ENCODE measurements around the gene P3H2. TPM values are rescaled to one million over a fixed set of nuclear protein-coding genes. Genes with fewer than 3 reads are reported as not detected.

Gene P3H2
- total and polyA plus RNA-seq, 2 donors (not counting 1 experiment from before 2014, with no cell fraction given) = 20.5 to 21.6 TPM

GRCh38 chr3:189954733-189955665 lies 165.7 kb downstream of the P3H2 start:
- H3K9me3 ChIP-seq (ENCODE audit: control insufficient read depth, insufficient read depth, low read depth, low read length) = no peaks in the 10 kb centered on the region

GRCh38 chr3:189953551-189953950 lies 167.1 kb downstream of the P3H2 start:
- H3K27ac ChIP-seq (ENCODE audit: insufficient read depth, low read length) = no peak overlapping the region
- no peaks in the 10 kb centered on the region for H3K27me3 ChIP-seq (ENCODE audit: control insufficient read depth, insufficient read depth, low read length)
- no peaks in the 10 kb centered on the region for H3K4me1 ChIP-seq (ENCODE audit: control insufficient read depth, extremely low read depth, insufficient read depth, low read length)
- H3K36me3 ChIP-seq (ENCODE audit: control insufficient read depth, insufficient read depth, low read length) = no peaks in the 10 kb centered on the region
- no peak for TF ChIP-seq EZH2 (IDR thresholded peaks at IDR 0.05; ENCODE audit: low read length, missing control alignments)
- TF ChIP-seq CTCF (conservative IDR thresholded peaks at IDR 0.05 in 1 of 2, IDR thresholded peaks at IDR 0.05 in 1 of 2; ENCODE audit: low read depth in 1 of 2, low read length in 2 of 2) = no peak
- H4K20me1 ChIP-seq (ENCODE audit: control insufficient read depth, extremely low read depth, insufficient read depth, low read length) = no peaks in the 10 kb centered on the region
- no peak overlapping the region for H3K4me3 ChIP-seq (replicated peaks in 1 of 4; ENCODE audit: control extremely low read depth in 1 of 4, insufficient read depth in 1 of 4, low read depth in 3 of 4, low read length in 4 of 4)
- peak; percentile 29 to 92 for DNase-seq (ENCODE audit: low read depth in 2 of 2)
- H3K9ac ChIP-seq (ENCODE audit: insufficient read depth, low read length) = no peak overlapping the region
- no peak overlapping the region for H2AFZ ChIP-seq (ENCODE audit: low read length)
- no peak overlapping the region for H3K4me2 ChIP-seq (ENCODE audit: extremely low read depth, insufficient read depth, low read length)
- no peaks in the 10 kb centered on the region for H3K79me2 ChIP-seq (ENCODE audit: control insufficient read depth, insufficient read depth, low read length)
- no peaks in the 10 kb centered on the region for H3K9me3 ChIP-seq (ENCODE audit: control insufficient read depth, insufficient read depth, low read depth, low read length)

More at GRCh38 chr3:189954733-189955665, 165.7 kb downstream of the P3H2 start:
- TF ChIP-seq EZH2 (IDR thresholded peaks at IDR 0.05; ENCODE audit: low read length, missing control alignments) (no peak), CTCF (conservative IDR thresholded peaks at IDR 0.05 in 1 of 2, IDR thresholded peaks at IDR 0.05 in 1 of 2; ENCODE audit: low read depth in 1 of 2, low read length in 2 of 2) (no peak)
- H4K20me1 ChIP-seq (ENCODE audit: control insufficient read depth, extremely low read depth, insufficient read depth, low read length) = no peaks in the 10 kb centered on the region
- no peak overlapping the region for H2AFZ ChIP-seq (ENCODE audit: low read length)
- H3K9ac ChIP-seq (ENCODE audit: insufficient read depth, low read length) = no peak overlapping the region
- H3K36me3 ChIP-seq (ENCODE audit: control insufficient read depth, insufficient read depth, low read length) = no peaks in the 10 kb centered on the region
- H3K4me2 ChIP-seq (ENCODE audit: extremely low read depth, insufficient read depth, low read length) = no peak overlapping the region
- no peak overlapping the region for H3K27ac ChIP-seq (ENCODE audit: insufficient read depth, low read length)
- no peaks in the 10 kb centered on the region for H3K27me3 ChIP-seq (ENCODE audit: control insufficient read depth, insufficient read depth, low read length)
- no peak for DNase-seq (ENCODE audit: low read depth in 2 of 2)
- H3K4me3 ChIP-seq (replicated peaks in 1 of 4; ENCODE audit: control extremely low read depth in 1 of 4, insufficient read depth in 1 of 4, low read depth in 3 of 4, low read length in 4 of 4) = no peak overlapping the region
- no peaks in the 10 kb centered on the region for H3K79me2 ChIP-seq (ENCODE audit: control insufficient read depth, insufficient read depth, low read length)
- no peaks in the 10 kb centered on the region for H3K4me1 ChIP-seq (ENCODE audit: control insufficient read depth, extremely low read depth, insufficient read depth, low read length)

GRCh38 chr3:189952272-189952671 lies 168.4 kb downstream of the P3H2 start:
- Histone ChIP-seq H3K9ac (ENCODE audit: insufficient read depth, low read length) (no peak overlapping the region), H4K20me1 (ENCODE audit: control insufficient read depth, extremely low read depth, insufficient read depth, low read length) (no peaks in the 10 kb centered on the region), H2AFZ (ENCODE audit: low read length) (no peak overlapping the region), H3K4me1 (ENCODE audit: control insufficient read depth, extremely low read depth, insufficient read depth, low read length) (no peaks in the 10 kb centered on the region), H3K27ac (ENCODE audit: insufficient read depth, low read length) (no peak overlapping the region), H3K4me3 (replicated peaks in 1 of 4; ENCODE audit: control extremely low read depth in 1 of 4, insufficient read depth in 1 of 4, low read depth in 3 of 4, low read length in 4 of 4) (no peak overlapping the region), H3K79me2 (ENCODE audit: control insufficient read depth, insufficient read depth, low read length) (no peaks in the 10 kb centered on the region), H3K27me3 (ENCODE audit: control insufficient read depth, insufficient read depth, low read length) (no peaks in the 10 kb centered on the region), H3K9me3 (ENCODE audit: control insufficient read depth, insufficient read depth, low read depth, low read length) (no peaks in the 10 kb centered on the region), H3K36me3 (ENCODE audit: control insufficient read depth, insufficient read depth, low read length) (no peaks in the 10 kb centered on the region), H3K4me2 (ENCODE audit: extremely low read depth, insufficient read depth, low read length) (no peak overlapping the region)
- TF ChIP-seq CTCF (conservative IDR thresholded peaks at IDR 0.05 in 1 of 2, IDR thresholded peaks at IDR 0.05 in 1 of 2; ENCODE audit: low read depth in 1 of 2, low read length in 2 of 2) (no peak), EZH2 (IDR thresholded peaks at IDR 0.05; ENCODE audit: low read length, missing control alignments) (no peak)
- no peak for DNase-seq (ENCODE audit: low read depth in 2 of 2)
